GM12873 (cell line): ENCODE measurements around the gene PDIA4.

Experiments
- CTCF ChIP-seq: IDR thresholded peaks from 2 replicates; pipeline ENCODE4 v1.5.1; 2012; ENCODE audit warnings: low read depth, mild to moderate bottlenecking, moderate library complexity, low read length, control low read depth; ENCODE audit not compliant: insufficient read depth; ENCODE audit errors: missing control alignments

Gene PDIA4

GRCh38 chr7:148983200-148984146, 44.8 kb downstream of the PDIA4 start:
- no peak for TF ChIP-seq CTCF

DNA sequence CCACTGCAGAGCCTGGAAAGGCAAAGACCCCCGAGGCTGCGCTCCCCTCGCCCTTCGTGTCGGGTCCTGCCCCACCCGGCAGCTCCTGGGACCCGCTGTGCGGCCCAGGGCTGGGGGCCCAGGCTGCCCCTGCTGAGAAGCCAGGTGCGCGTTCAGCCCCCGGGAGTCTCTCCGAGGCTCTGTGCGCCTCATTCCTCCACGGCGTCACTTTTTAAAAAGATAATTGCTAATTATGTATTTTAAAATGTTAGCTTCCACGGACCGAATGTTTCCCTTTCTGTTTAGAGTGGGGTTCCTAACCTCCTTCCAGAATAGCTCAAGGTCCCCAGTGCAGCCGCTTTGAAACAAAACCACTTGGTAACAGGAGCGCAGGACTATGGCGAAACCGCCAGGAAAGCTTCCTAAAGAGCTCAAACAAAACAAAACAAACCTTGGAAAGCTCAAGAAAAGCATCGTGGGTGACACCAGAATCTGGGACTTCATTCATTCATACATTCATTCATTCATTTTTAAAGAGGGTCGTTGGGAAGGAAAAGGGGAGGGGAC, 45.6 kb downstream of the PDIA4 start:
- no peak for TF ChIP-seq CTCF

DNA sequence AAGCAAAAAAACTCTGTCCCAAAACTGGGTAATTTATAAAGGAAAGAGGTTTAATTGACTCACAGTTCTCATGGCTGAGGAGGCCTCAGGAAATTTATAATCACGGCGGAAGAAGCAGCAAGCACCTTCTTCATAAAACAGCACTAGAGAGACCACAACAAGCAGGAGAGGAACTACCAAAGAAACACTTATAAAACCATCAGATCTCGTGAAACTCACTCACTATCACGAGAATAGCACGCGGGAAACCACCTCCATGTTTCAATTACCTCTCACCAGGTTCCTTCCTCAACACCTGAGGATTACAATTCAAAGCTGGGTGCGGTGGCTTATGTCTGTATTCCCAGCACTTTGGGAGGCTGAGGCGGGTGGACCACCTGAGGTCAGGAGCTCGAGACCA, 48.5 kb downstream of the PDIA4 start:
- no peak for TF ChIP-seq CTCF

- TF ChIP-seq CTCF: peak; percentile 16
Measured at GRCh38 chr7:148979072-148979471, 49.2 kb downstream of the PDIA4 start.

GRCh38 chr7:148978091-148978490, 50.2 kb downstream of the PDIA4 start:
- no peak for TF ChIP-seq CTCF

- TF ChIP-seq CTCF: no peak
Measured at GRCh38 chr7:148975896-148976295, 52.4 kb downstream of the PDIA4 start.

DNA sequence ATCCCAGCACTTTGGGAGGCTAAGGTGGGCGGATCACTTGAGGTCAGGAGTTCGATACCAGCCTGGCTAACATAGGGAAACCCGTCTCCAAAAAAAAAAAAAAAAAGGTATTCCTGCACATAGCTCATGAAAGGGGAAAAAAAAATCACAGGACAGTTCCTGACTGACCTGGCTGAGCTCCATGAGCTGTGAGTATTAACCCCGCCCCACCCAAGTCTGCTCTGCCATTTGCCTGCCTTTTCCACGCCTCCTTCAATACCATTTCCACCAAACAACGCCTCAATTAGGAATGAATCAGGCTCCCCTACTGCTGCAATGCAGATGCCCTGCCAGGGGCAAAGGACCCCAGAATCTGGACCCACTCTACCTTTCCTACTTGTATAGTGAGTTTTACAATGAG, 55.0 kb downstream of the PDIA4 start:
- TF ChIP-seq CTCF: no peak
